ENCODE results near the gene STAB2.

GRCh38 chr12:103578926-103579325 is 8.1 kb upstream of the STAB2 start:
- TF ChIP-seq CTCF (IDR thresholded peaks at IDR 0.05) (no peak), POLR2A (IDR thresholded peaks at IDR 0.05) (no peak)

Data from body of pancreas (tissue), 4 donors.